ENCODE data around the gene MIER3.

GRCh38 chr5:56871777-56872176 is 80.1 kb downstream of the MIER3 start:
- TF ChIP-seq POLR2AphosphoS5 (IDR thresholded peaks at IDR 0.05; ENCODE audit: borderline replicate concordance, low read depth, low read length) (no peak), EZH2 (IDR thresholded peaks at IDR 0.05) (no peak), FOXP2 (optimal IDR thresholded peaks at IDR 0.05; ENCODE audit: control extremely low read depth, extremely low read length, insufficient read depth) (no peak)

Measured in SK-N-MC (cell line).